ENCODE data around the gene CSF1R. TPM values are rescaled to one million over a fixed set of nuclear protein-coding genes. Genes with fewer than 3 reads are reported as not detected.
A peak's percentile ranks its signal among the peaks of the same experiment; 100 is the strongest.

Gene CSF1R
- total RNA-seq, 1 donor from 2014 or later = not detected

- Mint-ChIP-seq H3K4me1 (peaks cover 2% of the 10 kb centered on the region), H3K27me3 (no peaks in the 10 kb centered on the region), H3K9me3 (no peaks in the 10 kb centered on the region), H3K4me3 (no peak overlapping the region), H3K36me3 (ENCODE audit: low read depth) (no peaks in the 10 kb centered on the region), H3K27ac (no peak overlapping the region)
- intact Hi-C loops (cut with micrococcal nuclease) = no loop called here
- DNase-seq = no peak
These were observed 38.2 kb upstream of the CSF1R start for GRCh38 chr5:150124596-150124995.

GRCh38 chr5:150124111-150124557 lies 37.8 kb upstream of the CSF1R start:
- no peaks in the 10 kb centered on the region for H3K9me3 Mint-ChIP-seq
- intact Hi-C loops (cut with micrococcal nuclease) = no loop called here
- no peak for DNase-seq
- peaks cover 2% of the 10 kb centered on the region for H3K4me1 Mint-ChIP-seq
- H3K4me3 Mint-ChIP-seq = no peak overlapping the region
- no peaks in the 10 kb centered on the region for H3K27me3 Mint-ChIP-seq
- H3K27ac Mint-ChIP-seq = no peak overlapping the region
- no peaks in the 10 kb centered on the region for H3K36me3 Mint-ChIP-seq (ENCODE audit: low read depth)

GRCh38 chr5:150123542-150123941 lies 37.2 kb upstream of the CSF1R start:
- H3K27ac Mint-ChIP-seq = no peak overlapping the region
- intact Hi-C loops (cut with micrococcal nuclease) = no loop called here

GRCh38 chr5:150122536-150123481 lies 36.5 kb upstream of the CSF1R start:
- H3K27me3 Mint-ChIP-seq = no peaks in the 10 kb centered on the region
- intact Hi-C loops (cut with micrococcal nuclease) = no loop called here
- H3K4me1 Mint-ChIP-seq = peaks cover 2% of the 10 kb centered on the region
- no peaks in the 10 kb centered on the region for H3K9me3 Mint-ChIP-seq
- no peak overlapping the region for H3K27ac Mint-ChIP-seq
- no peaks in the 10 kb centered on the region for H3K36me3 Mint-ChIP-seq (ENCODE audit: low read depth)
- H3K4me3 Mint-ChIP-seq = no peak overlapping the region
- DNase-seq = no peak

More at GRCh38 chr5:150123542-150123941, 37.2 kb upstream of the CSF1R start:
- Mint-ChIP-seq H3K9me3 (no peaks in the 10 kb centered on the region), H3K4me1 (peaks cover 2% of the 10 kb centered on the region), H3K36me3 (ENCODE audit: low read depth) (no peaks in the 10 kb centered on the region), H3K27me3 (no peaks in the 10 kb centered on the region), H3K4me3 (no peak overlapping the region)
- no peak for DNase-seq

- no peaks in the 10 kb centered on the region for H3K36me3 Mint-ChIP-seq (ENCODE audit: low read depth)
- no peaks in the 10 kb centered on the region for H3K9me3 Mint-ChIP-seq
- no peaks in the 10 kb centered on the region for H3K27me3 Mint-ChIP-seq
- intact Hi-C loops (cut with micrococcal nuclease) = no loop called here
- no peak overlapping the region for H3K4me3 Mint-ChIP-seq
- peaks cover 2% of the 10 kb centered on the region for H3K4me1 Mint-ChIP-seq
- no peak overlapping the region for H3K27ac Mint-ChIP-seq
- peak; percentile 76 for DNase-seq
These were observed 35.8 kb upstream of the CSF1R start for GRCh38 chr5:150122158-150122510.

- Mint-ChIP-seq H3K27ac (no peak overlapping the region), H3K4me1 (peaks cover 2% of the 10 kb centered on the region), H3K27me3 (no peaks in the 10 kb centered on the region), H3K4me3 (no peak overlapping the region), H3K9me3 (no peaks in the 10 kb centered on the region), H3K36me3 (ENCODE audit: low read depth) (no peaks in the 10 kb centered on the region)
- no peak for DNase-seq
- intact Hi-C loops (cut with micrococcal nuclease) = no loop called here
These were observed 35.2 kb upstream of the CSF1R start for GRCh38 chr5:150121448-150122157.

GRCh38 chr5:150120617-150121447 lies 34.5 kb upstream of the CSF1R start:
- H3K9me3 Mint-ChIP-seq = no peaks in the 10 kb centered on the region
- H3K27me3 Mint-ChIP-seq = no peaks in the 10 kb centered on the region
- no peak for DNase-seq
- H3K4me1 Mint-ChIP-seq = peaks cover 2% of the 10 kb centered on the region
- no peak overlapping the region for H3K4me3 Mint-ChIP-seq
- intact Hi-C loops (cut with micrococcal nuclease) = no loop called here
- no peak overlapping the region for H3K27ac Mint-ChIP-seq
- H3K36me3 Mint-ChIP-seq (ENCODE audit: low read depth) = no peaks in the 10 kb centered on the region

- no peaks in the 10 kb centered on the region for H3K36me3 Mint-ChIP-seq (ENCODE audit: low read depth)
- H3K27me3 Mint-ChIP-seq = no peaks in the 10 kb centered on the region
- intact Hi-C loops (cut with micrococcal nuclease) = no loop called here
- H3K9me3 Mint-ChIP-seq = no peaks in the 10 kb centered on the region
- H3K4me1 Mint-ChIP-seq = peaks cover 2% of the 10 kb centered on the region
- DNase-seq = no peak
- no peak overlapping the region for H3K4me3 Mint-ChIP-seq
- no peak overlapping the region for H3K27ac Mint-ChIP-seq
These were observed 33.7 kb upstream of the CSF1R start for GRCh38 chr5:150120062-150120441.

GRCh38 chr5:150119421-150120061 lies 33.2 kb upstream of the CSF1R start:
- Mint-ChIP-seq H3K36me3 (ENCODE audit: low read depth) (no peaks in the 10 kb centered on the region), H3K4me1 (peaks cover 2% of the 10 kb centered on the region), H3K9me3 (no peaks in the 10 kb centered on the region), H3K27me3 (no peaks in the 10 kb centered on the region), H3K27ac (no peak overlapping the region), H3K4me3 (no peak overlapping the region)
- DNase-seq = no peak
- intact Hi-C loops (cut with micrococcal nuclease) = no loop called here

- peaks cover 2% of the 10 kb centered on the region for H3K4me1 Mint-ChIP-seq
- H3K9me3 Mint-ChIP-seq = no peaks in the 10 kb centered on the region
- H3K4me3 Mint-ChIP-seq = no peak overlapping the region
- no peaks in the 10 kb centered on the region for H3K27me3 Mint-ChIP-seq
- intact Hi-C loops (cut with micrococcal nuclease) = no loop called here
- no peak overlapping the region for H3K27ac Mint-ChIP-seq
- no peaks in the 10 kb centered on the region for H3K36me3 Mint-ChIP-seq (ENCODE audit: low read depth)
- no peak for DNase-seq
These were observed 32.3 kb upstream of the CSF1R start for GRCh38 chr5:150118561-150119229.

GRCh38 chr5:150117945-150118560 lies 31.7 kb upstream of the CSF1R start:
- no peak for DNase-seq
- Mint-ChIP-seq H3K4me1 (peaks cover 2% of the 10 kb centered on the region), H3K27ac (no peak overlapping the region), H3K9me3 (no peaks in the 10 kb centered on the region), H3K36me3 (ENCODE audit: low read depth) (no peaks in the 10 kb centered on the region), H3K27me3 (peaks cover 1% of the 10 kb centered on the region), H3K4me3 (no peak overlapping the region)
- intact Hi-C loops (cut with micrococcal nuclease) = no loop called here

- no peak for DNase-seq
- Mint-ChIP-seq H3K4me1 (no peaks in the 10 kb centered on the region), H3K27ac (no peak overlapping the region), H3K9me3 (no peaks in the 10 kb centered on the region), H3K36me3 (ENCODE audit: low read depth) (no peaks in the 10 kb centered on the region), H3K27me3 (peaks cover 1% of the 10 kb centered on the region), H3K4me3 (no peak overlapping the region)
- intact Hi-C loops (cut with micrococcal nuclease) = no loop called here
These were observed 30.5 kb upstream of the CSF1R start for GRCh38 chr5:150116667-150117400.

Measured in activated CD4-positive, alpha-beta T cell treated with anti-CD3 and anti-CD28 coated beads, Interleukin-2, amount 10 ng/mL, durations not matched to agents 24 days and 14 days (primary cell).